A673 (cell line): ENCODE results near the gene WLS. TPM values are rescaled to one million over a fixed set of nuclear protein-coding genes. Genes with fewer than 3 reads are reported as not detected.

Source experiments
- BruUV-seq: library from RNA; stranded (reverse); fragments of 400-500 nt; replicated peaks from 2 replicates; lab custom pipeline; 2021; lab: Mats Ljungman, UMichigan
- CTCF ChIA-PET: fragments of 300-600 bp; sonication (Branson Sonifier 250); formaldehyde crosslinking; loops from one replicate; lab custom pipeline; 2022; ENCODE audit warnings: antibody characterized with exemption; lab: Charles Lee
- POLR2A ChIA-PET: fragments of 300-600 bp; sonication (Branson Sonifier 250); formaldehyde crosslinking; loops from one replicate; lab custom pipeline; 2022; ENCODE audit warnings: antibody characterized with exemption; ENCODE audit not compliant: low non-redundant PET; lab: Charles Lee
- DNase-seq: peaks from one replicate; pipeline ENCODE4 v3.0.0-alpha.2; 2015; ENCODE audit warnings: low spot score
- H3K27ac ChIP-seq: fragments of 200-600 bp; sonication (generic); 2 replicates; pipeline ENCODE4 v1.5.1; 2016; ENCODE audit warnings: mixed run types, low read depth, mild to moderate bottlenecking, mixed read lengths, antibody characterized with exemption, low read length; ENCODE audit not compliant: poor library complexity, severe bottlenecking
- H3K27me3 ChIP-seq: fragments of 200-600 bp; sonication (generic); replicated peaks from 2 replicates; pipeline ENCODE4 v1.6.1; 2017; ENCODE audit warnings: mixed run types, low read depth, mild to moderate bottlenecking, mixed read lengths, antibody characterized with exemption, low read length; ENCODE audit not compliant: insufficient read depth, poor library complexity
- H3K36me3 ChIP-seq: fragments of 200-600 bp; sonication (generic); 2 replicates; pipeline ENCODE4 v1.6.1; 2016; ENCODE audit warnings: mixed run types, mild to moderate bottlenecking, mixed read lengths, antibody characterized with exemption, low read length; ENCODE audit not compliant: insufficient read depth, poor library complexity, severe bottlenecking
- H3K4me1 ChIP-seq: fragments of 200-600 bp; sonication (generic); 2 replicates; pipeline ENCODE4 v1.6.1; 2017; ENCODE audit warnings: mixed run types, mild to moderate bottlenecking, mixed read lengths, antibody characterized with exemption, low read length; ENCODE audit not compliant: insufficient read depth, poor library complexity, severe bottlenecking
- H3K4me3 ChIP-seq: fragments of 200-600 bp; sonication (generic); 2 replicates; pipeline ENCODE4 v1.5.1; 2016; ENCODE audit warnings: low read depth, mixed run types, mild to moderate bottlenecking, mixed read lengths, low read length; ENCODE audit not compliant: poor library complexity, severe bottlenecking
- H3K9me3 ChIP-seq: fragments of 200-600 bp; sonication (generic); 2 replicates; pipeline ENCODE4 v1.6.1; 2016; ENCODE audit warnings: mixed run types, low read depth, mild to moderate bottlenecking, mixed read lengths, antibody characterized with exemption, low read length; ENCODE audit not compliant: poor library complexity, severe bottlenecking
- EZH2 ChIP-seq: fragments of 200-600 bp; sonication (generic); IDR thresholded peaks from 2 replicates; pipeline ENCODE4 v1.6.1; 2017; ENCODE audit warnings: borderline replicate concordance, low read depth, mild to moderate bottlenecking, mixed read lengths, antibody characterized with exemption, low read length; ENCODE audit not compliant: poor library complexity, severe bottlenecking
- intact Hi-C: fragments of 100-400 bp; cut with micrococcal nuclease; formaldehyde crosslinking; loops from one replicate; pipeline ENCODE4 v1.10.0; 2022; ENCODE audit not compliant: unreplicated experiment
- total RNA-seq: library from RNA; stranded (reverse); gene quantifications from 2 replicates; pipeline ENCODE4 v1.2.3, GENCODE V29; 2021
- TF ChIP-seq, protein P1 (sequence below): fragments of 300-800, 200-600 bp; sonication (generic); conservative IDR thresholded peaks from 2 replicates; pipeline ENCODE4 v1.5.1; 2017; ENCODE audit warnings: low read depth, mild to moderate bottlenecking, antibody characterized with exemption, low read length, moderate library complexity, mixed read lengths

Gene WLS
- total RNA-seq, 1 experiment from 2014 or later, result 144 TPM

GRCh38 chr1:68221001-68221979, 11.0 kb downstream of the WLS start:
- Histone ChIP-seq H3K4me1 (peaks cover 35% of the 10 kb centered on the region), H3K36me3 (no peaks in the 10 kb centered on the region), H3K27ac (no peak overlapping the region), H3K4me3 (no peak overlapping the region), H3K9me3 (no peaks in the 10 kb centered on the region), H3K27me3 (no peaks in the 10 kb centered on the region)
- ChIA-PET POLR2A (no interaction called here), CTCF (no interaction called here)
- no TSS peak for BruUV-seq
- TF ChIP-seq, protein P1, sequence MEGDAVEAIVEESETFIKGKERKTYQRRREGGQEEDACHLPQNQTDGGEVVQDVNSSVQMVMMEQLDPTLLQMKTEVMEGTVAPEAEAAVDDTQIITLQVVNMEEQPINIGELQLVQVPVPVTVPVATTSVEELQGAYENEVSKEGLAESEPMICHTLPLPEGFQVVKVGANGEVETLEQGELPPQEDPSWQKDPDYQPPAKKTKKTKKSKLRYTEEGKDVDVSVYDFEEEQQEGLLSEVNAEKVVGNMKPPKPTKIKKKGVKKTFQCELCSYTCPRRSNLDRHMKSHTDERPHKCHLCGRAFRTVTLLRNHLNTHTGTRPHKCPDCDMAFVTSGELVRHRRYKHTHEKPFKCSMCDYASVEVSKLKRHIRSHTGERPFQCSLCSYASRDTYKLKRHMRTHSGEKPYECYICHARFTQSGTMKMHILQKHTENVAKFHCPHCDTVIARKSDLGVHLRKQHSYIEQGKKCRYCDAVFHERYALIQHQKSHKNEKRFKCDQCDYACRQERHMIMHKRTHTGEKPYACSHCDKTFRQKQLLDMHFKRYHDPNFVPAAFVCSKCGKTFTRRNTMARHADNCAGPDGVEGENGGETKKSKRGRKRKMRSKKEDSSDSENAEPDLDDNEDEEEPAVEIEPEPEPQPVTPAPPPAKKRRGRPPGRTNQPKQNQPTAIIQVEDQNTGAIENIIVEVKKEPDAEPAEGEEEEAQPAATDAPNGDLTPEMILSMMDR, result no peak
- no peak for TF ChIP-seq EZH2
- DNase-seq, result no peak
- intact Hi-C loops, result no loop called here

DNA sequence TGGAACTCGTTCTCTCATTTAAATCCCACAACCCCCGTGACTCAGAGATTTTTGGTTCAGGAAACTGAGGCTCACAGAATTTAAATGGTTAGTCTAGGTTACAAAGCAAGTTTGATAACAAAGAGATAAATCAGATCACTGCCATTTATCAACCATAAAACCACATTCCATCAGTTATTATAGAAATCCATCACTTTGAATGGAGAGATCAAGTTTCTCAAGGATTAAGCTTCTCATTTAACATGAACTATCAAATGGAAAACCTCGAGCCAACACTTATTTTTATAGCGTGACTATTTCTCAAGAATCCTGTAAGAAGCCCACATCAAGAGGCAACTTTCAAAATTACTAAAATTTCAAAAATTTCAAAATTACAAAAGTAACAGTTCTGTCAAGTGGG, 11.9 kb downstream of the WLS start:
- Histone ChIP-seq H3K27me3 (no peaks in the 10 kb centered on the region), H3K9me3 (no peaks in the 10 kb centered on the region), H3K4me3 (no peak overlapping the region), H3K36me3 (no peaks in the 10 kb centered on the region), H3K4me1 (peaks cover 43% of the 10 kb centered on the region), H3K27ac (no peak overlapping the region)
- CTCF ChIA-PET, result no interaction called here
- no TSS peak for BruUV-seq
- POLR2A ChIA-PET, result no interaction called here
- no peak for TF ChIP-seq EZH2
- TF ChIP-seq, protein P1, result no peak
- no peak for DNase-seq
- intact Hi-C loops, result no loop called here

DNA sequence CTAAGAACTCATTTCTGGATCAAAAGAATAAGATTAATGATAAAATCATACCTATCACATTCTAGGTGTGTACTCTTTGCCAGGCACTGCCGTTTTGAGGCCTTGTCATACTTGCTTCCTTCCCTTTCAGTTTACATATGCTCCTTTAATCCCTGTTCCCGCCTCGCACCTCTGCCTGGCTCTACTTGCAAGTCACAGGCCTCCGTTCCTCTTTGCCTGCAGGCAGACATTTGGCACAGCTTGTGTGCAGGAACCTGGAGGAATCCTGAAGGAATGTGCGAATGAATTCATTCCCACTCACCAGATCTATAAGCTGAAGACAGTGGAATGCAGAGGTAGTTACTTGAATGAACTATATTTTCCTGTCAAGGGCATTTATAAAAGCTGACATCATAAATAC, 13.8 kb downstream of the WLS start:
- TF ChIP-seq, protein P1, result no peak
- TF ChIP-seq EZH2, result no peak
- H3K4me1 ChIP-seq, result peaks cover 62% of the 10 kb centered on the region
- H3K27ac ChIP-seq, result no peak overlapping the region
- H3K36me3 ChIP-seq, result no peaks in the 10 kb centered on the region
- H3K9me3 ChIP-seq, result no peaks in the 10 kb centered on the region
- BruUV-seq, result no TSS peak
- CTCF ChIA-PET, result no interaction called here
- POLR2A ChIA-PET, result no interaction called here
- intact Hi-C loops, result no loop called here
- H3K4me3 ChIP-seq, result no peak overlapping the region
- no peak for DNase-seq
- H3K27me3 ChIP-seq, result no peaks in the 10 kb centered on the region
